ENCODE measurements around the gene LCK. TPM values are rescaled to one million over a fixed set of nuclear protein-coding genes. Genes with fewer than 3 reads are reported as not detected.

LCK gene
- total and polyA plus RNA-seq, 10 of the 15 experiments (the other 5 are each of a cell fraction or from before 2014, with no cell fraction given), result 31.5 to 173 (median 119) TPM

DNA sequence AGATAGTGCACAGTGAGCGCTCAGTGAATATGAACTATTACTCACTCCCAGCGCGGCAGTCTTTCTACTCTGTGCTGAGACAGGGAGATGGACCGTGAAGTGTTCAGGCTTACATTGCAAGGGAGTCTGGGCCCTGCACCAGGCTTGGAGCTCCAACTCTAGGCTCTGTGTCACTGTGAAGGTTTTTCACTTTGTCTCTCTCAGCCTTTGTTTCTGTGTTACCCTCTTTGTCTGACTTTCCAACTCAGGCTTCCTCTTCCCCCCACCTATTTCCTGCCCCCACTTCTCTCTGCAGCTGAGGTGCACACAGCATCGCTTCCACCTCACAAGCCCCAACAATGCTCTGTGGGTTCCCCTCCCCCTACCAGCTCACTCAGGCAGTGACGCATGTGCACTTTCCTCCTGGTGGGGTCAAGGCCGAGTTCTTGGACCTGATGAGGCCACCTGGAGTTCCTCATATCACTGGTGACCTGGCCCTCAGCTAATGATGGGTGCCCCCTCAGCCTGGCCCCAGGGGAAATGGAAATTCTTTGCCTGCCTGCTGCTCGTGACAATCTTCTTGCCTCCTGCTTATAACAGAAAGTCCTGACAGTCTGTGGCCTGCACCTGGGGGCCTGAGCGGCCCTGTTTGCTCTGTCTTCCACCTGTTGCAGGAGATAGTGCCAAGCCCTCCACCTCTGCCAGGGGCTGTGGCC lies 1.1 kb upstream of the LCK start:
- peak; percentile 92 for FAIRE-seq
- peak overlapping the region; percentile 99 for H3K4me2 ChIP-seq (ENCODE audit: control insufficient read depth, insufficient read depth)
- DNase-seq (ENCODE audit: low read depth, low spot score), result peak; percentile 95
- BruUV-seq (replicated peaks), result no TSS peak
- peaks cover 66% of the 10 kb centered on the region for H3K4me1 ChIP-seq (ENCODE audit: control insufficient read depth, insufficient read depth, low read length)
- peak; percentile 78 for ATAC-seq
- peak overlapping the region; percentile 89 for H3K27ac ChIP-seq (ENCODE audit: control insufficient read depth, insufficient read depth)
- peak overlapping the region; percentile 41 for H2AFZ ChIP-seq (ENCODE audit: control insufficient read depth, low read depth, low read length)
- RAD21 ChIA-PET (ENCODE audit: unreplicated experiment), result interaction anchor here (0.6 to 4.7 kb wide), 17 partner anchors 9 to 745 kb away, joined by 3 to 45 read pairs (median 5); partner anchors contain the start of genes HDAC1, MARCKSL1 and TMEM39B
- H4K20me1 ChIP-seq (ENCODE audit: control insufficient read depth, insufficient read depth), result no peaks in the 10 kb centered on the region
- POLR2A ChIA-PET, result interaction anchor here (0.6 to 3.5 kb wide), 18 partner anchors 8 to 169 kb away, joined by 3 to 21 read pairs (median 4); partner anchors contain the start of genes BSDC1, HDAC1, MARCKSL1 and TXLNA
- CTCF ChIA-PET, result interaction anchor here (0.5 to 9.6 kb wide), 21 partner anchors 8 to 150 kb away, joined by 3 to 123 read pairs (median 10); partner anchors contain the start of genes CCDC28B, EIF3I, HDAC1 and TMEM234
- no peaks in the 10 kb centered on the region for H3K9me3 ChIP-seq (replicated peaks; ENCODE audit: control insufficient read depth, insufficient read depth, low read length)
- H3K79me2 ChIP-seq (ENCODE audit: control insufficient read depth, insufficient read depth, low read length), result peaks cover 43% of the 10 kb centered on the region
- no peaks in the 10 kb centered on the region for H3K27me3 ChIP-seq (replicated peaks in 1 of 2; ENCODE audit: control insufficient read depth in 2 of 2, insufficient read depth in 2 of 2, low read length in 1 of 2)
- WGBS (ENCODE audit: insufficient coverage, insufficient replicate concordance, low lambda C conversion rate, missing lambda C conversion rate), result under 1% methylated on average over 9 of the region's 9 CpGs
- H3K9ac ChIP-seq (ENCODE audit: control insufficient read depth, insufficient read depth, low read length), result peak overlapping the region; percentile 75
- no peaks in the 10 kb centered on the region; a peak in 1 of 4 replicates for H3K36me3 ChIP-seq (ENCODE audit: control insufficient read depth in 2 of 2, insufficient read depth in 2 of 2, low read length in 1 of 2)
- peak overlapping the region; percentile 63; the same call in 1 of the 2 replicates for H3K4me3 ChIP-seq
- in situ Hi-C loops (cut with MboI), result no loop called here
- SMC1A ChIA-PET (ENCODE audit: uncharacterized antibody, unreplicated experiment), result interaction anchor here (0.9 to 14.4 kb wide), 13 partner anchors 9 to 145 kb away, joined by 3 to 124 read pairs (median 9); partner anchors contain the start of genes BSDC1, DCDC2B and HDAC1
- intact Hi-C loops (cut with micrococcal nuclease; ENCODE audit: unreplicated experiment), result loop anchor here (5.0 kb wide), 1 partner anchor 67 kb away; no protein-coding TSS in a partner anchor
- TF ChIP-seq SIN3A (IDR thresholded peaks at IDR 0.05; ENCODE audit: low read depth, low read length), result no peak
- TF ChIP-seq MTA3 (IDR thresholded peaks at IDR 0.05; ENCODE audit: borderline replicate concordance, low read length), result no peak
- peak; percentile 96 for TF ChIP-seq EED (IDR thresholded peaks at IDR 0.05; ENCODE audit: low read depth)
- TF ChIP-seq HDGF (IDR thresholded peaks at IDR 0.05), result peak; percentile 92
- TF ChIP-seq ZNF384 (IDR thresholded peaks at IDR 0.05; ENCODE audit: borderline replicate concordance, low read depth, low read length), result no peak
- peak; percentile 82 for TF ChIP-seq SP1 (IDR thresholded peaks at IDR 0.05; ENCODE audit: low read depth, low read length)
- TF ChIP-seq RUNX3 (IDR thresholded peaks at IDR 0.05; ENCODE audit: low read length), result no peak
- peak; percentile 72 for TF ChIP-seq BCL11A (IDR thresholded peaks at IDR 0.05; ENCODE audit: low read depth, low read length)
- TF ChIP-seq YY1 (IDR thresholded peaks at IDR 0.05; ENCODE audit: low read depth, low read length), result peak; percentile 35; the same call in 1 of the 2 replicates
- peak; percentile 75 for TF ChIP-seq POLR2A (IDR thresholded peaks at IDR 0.05; ENCODE audit: low read depth, low read length)
- TF ChIP-seq, protein P1, sequence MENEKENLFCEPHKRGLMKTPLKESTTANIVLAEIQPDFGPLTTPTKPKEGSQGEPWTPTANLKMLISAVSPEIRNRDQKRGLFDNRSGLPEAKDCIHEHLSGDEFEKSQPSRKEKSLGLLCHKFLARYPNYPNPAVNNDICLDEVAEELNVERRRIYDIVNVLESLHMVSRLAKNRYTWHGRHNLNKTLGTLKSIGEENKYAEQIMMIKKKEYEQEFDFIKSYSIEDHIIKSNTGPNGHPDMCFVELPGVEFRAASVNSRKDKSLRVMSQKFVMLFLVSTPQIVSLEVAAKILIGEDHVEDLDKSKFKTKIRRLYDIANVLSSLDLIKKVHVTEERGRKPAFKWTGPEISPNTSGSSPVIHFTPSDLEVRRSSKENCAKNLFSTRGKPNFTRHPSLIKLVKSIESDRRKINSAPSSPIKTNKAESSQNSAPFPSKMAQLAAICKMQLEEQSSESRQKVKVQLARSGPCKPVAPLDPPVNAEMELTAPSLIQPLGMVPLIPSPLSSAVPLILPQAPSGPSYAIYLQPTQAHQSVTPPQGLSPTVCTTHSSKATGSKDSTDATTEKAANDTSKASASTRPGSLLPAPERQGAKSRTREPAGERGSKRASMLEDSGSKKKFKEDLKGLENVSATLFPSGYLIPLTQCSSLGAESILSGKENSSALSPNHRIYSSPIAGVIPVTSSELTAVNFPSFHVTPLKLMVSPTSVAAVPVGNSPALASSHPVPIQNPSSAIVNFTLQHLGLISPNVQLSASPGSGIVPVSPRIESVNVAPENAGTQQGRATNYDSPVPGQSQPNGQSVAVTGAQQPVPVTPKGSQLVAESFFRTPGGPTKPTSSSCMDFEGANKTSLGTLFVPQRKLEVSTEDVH (IDR thresholded peaks at IDR 0.05; ENCODE audit: low read depth, partially characterized antibody), result peak; percentile 34
- peak; percentile 75 to 83; a peak in 3 of 4 replicates for TF ChIP-seq EP300 (IDR thresholded peaks at IDR 0.05; ENCODE audit: borderline replicate concordance in 1 of 2, control insufficient read depth in 1 of 2, low read depth in 2 of 2, low read length in 2 of 2)
- TF ChIP-seq IKZF1 (conservative IDR thresholded peaks at IDR 0.05), result peak; percentile 95
- peak; percentile 67; the same call in 1 of the 2 replicates for TF ChIP-seq RELB (IDR thresholded peaks at IDR 0.05; ENCODE audit: low read depth)
- TF ChIP-seq TCF3 (IDR thresholded peaks at IDR 0.05; ENCODE audit: borderline replicate concordance, insufficient read depth, low read depth, low read length), result peak; percentile 91
- peak; percentile 92 for TF ChIP-seq NBN (IDR thresholded peaks at IDR 0.05)
- peak; percentile 65; the same call in 1 of the 2 replicates for TF ChIP-seq TAF1 (IDR thresholded peaks at IDR 0.05; ENCODE audit: borderline replicate concordance, low read depth, low read length)
- peak; percentile 61; the same call in 1 of the 2 replicates for TF ChIP-seq CBFB (IDR thresholded peaks at IDR 0.05; ENCODE audit: low read depth)
- 0 out of 2 replicates have a peak, but pooled peaks have one; percentile 58 for TF ChIP-seq MEF2A (IDR thresholded peaks at IDR 0.05; ENCODE audit: insufficient read depth, low read depth, low read length)
- 0 out of 2 replicates have a peak, but pooled peaks have one; percentile 35 for TF ChIP-seq SMARCA5 (IDR thresholded peaks at IDR 0.05)
- peak; percentile 95 for TF ChIP-seq CREM (IDR thresholded peaks at IDR 0.05; ENCODE audit: low read depth)
